ENCODE results near the gene PTGS2. TPM values are rescaled to one million over a fixed set of nuclear protein-coding genes. Genes with fewer than 3 reads are reported as not detected.

The PTGS2 gene
- total RNA-seq, 2 experiments from 2014 or later = not detected

GRCh38 chr1:186662752-186663151 lies 17.5 kb downstream of the PTGS2 start:
- Histone ChIP-seq H3K9me3 (ENCODE audit: low read length) (no peaks in the 10 kb centered on the region), H3K4me3 (ENCODE audit: low read depth, low read length, poor library complexity, severe bottlenecking) (no peak overlapping the region), H2AFZ (ENCODE audit: low read length) (no peak overlapping the region), H3K9me2 (ENCODE audit: insufficient read depth, low read length) (no peaks in the 10 kb centered on the region), H3K4me1 (ENCODE audit: insufficient read depth, low read length, poor library complexity, severe bottlenecking) (no peaks in the 10 kb centered on the region), H4K20me1 (ENCODE audit: insufficient read depth, low read length) (no peaks in the 10 kb centered on the region), H3K27ac (ENCODE audit: low read depth, low read length, poor library complexity, severe bottlenecking) (no peak overlapping the region), H3K79me2 (ENCODE audit: insufficient read depth, low read depth, low read length) (no peaks in the 10 kb centered on the region), H3K4me2 (ENCODE audit: low read length) (no peak overlapping the region), H3K36me3 (ENCODE audit: insufficient read depth, low read length) (no peaks in the 10 kb centered on the region)
- intact Hi-C loops (cut with micrococcal nuclease; ENCODE audit: unreplicated experiment) = no loop called here
- POLR2A ChIA-PET = interaction anchor here (0.6 kb wide), 2 partner anchors 377 to 693 kb away, joined by 3 read pairs; no protein-coding TSS in a partner anchor
- BruUV-seq (replicated peaks) = no TSS peak
- no peak for TF ChIP-seq EZH2phosphoT487 (IDR thresholded peaks at IDR 0.05; ENCODE audit: borderline replicate concordance, low read depth, low read length)
- TF ChIP-seq, protein P1, sequence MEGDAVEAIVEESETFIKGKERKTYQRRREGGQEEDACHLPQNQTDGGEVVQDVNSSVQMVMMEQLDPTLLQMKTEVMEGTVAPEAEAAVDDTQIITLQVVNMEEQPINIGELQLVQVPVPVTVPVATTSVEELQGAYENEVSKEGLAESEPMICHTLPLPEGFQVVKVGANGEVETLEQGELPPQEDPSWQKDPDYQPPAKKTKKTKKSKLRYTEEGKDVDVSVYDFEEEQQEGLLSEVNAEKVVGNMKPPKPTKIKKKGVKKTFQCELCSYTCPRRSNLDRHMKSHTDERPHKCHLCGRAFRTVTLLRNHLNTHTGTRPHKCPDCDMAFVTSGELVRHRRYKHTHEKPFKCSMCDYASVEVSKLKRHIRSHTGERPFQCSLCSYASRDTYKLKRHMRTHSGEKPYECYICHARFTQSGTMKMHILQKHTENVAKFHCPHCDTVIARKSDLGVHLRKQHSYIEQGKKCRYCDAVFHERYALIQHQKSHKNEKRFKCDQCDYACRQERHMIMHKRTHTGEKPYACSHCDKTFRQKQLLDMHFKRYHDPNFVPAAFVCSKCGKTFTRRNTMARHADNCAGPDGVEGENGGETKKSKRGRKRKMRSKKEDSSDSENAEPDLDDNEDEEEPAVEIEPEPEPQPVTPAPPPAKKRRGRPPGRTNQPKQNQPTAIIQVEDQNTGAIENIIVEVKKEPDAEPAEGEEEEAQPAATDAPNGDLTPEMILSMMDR (conservative IDR thresholded peaks at IDR 0.05; ENCODE audit: low read length) = no peak
- CTCF ChIA-PET (ENCODE audit: unreplicated experiment) = no interaction called here
- no peak for DNase-seq (ENCODE audit: low spot score)

GRCh38 chr1:186659890-186660341 lies 20.3 kb downstream of the PTGS2 start:
- H3K4me2 ChIP-seq (ENCODE audit: low read length) = no peak overlapping the region
- no peak overlapping the region for H3K27ac ChIP-seq (ENCODE audit: low read depth, low read length, poor library complexity, severe bottlenecking)
- no peaks in the 10 kb centered on the region for H3K9me2 ChIP-seq (ENCODE audit: insufficient read depth, low read length)
- H3K4me1 ChIP-seq (ENCODE audit: insufficient read depth, low read length, poor library complexity, severe bottlenecking) = no peaks in the 10 kb centered on the region
- no peaks in the 10 kb centered on the region for H4K20me1 ChIP-seq (ENCODE audit: insufficient read depth, low read length)
- intact Hi-C loops (cut with micrococcal nuclease; ENCODE audit: unreplicated experiment) = no loop called here
- ChIA-PET POLR2A (interaction anchor here (0.6 kb wide), 1 partner anchor 29 kb away, joined by 3 read pairs; no protein-coding TSS in a partner anchor), CTCF (ENCODE audit: unreplicated experiment) (no interaction called here)
- no peak for TF ChIP-seq EZH2phosphoT487 (IDR thresholded peaks at IDR 0.05; ENCODE audit: borderline replicate concordance, low read depth, low read length)
- TF ChIP-seq, protein P1 (conservative IDR thresholded peaks at IDR 0.05; ENCODE audit: low read length) = no peak
- no peak for DNase-seq (ENCODE audit: low spot score)
- BruUV-seq (replicated peaks) = no TSS peak
- no peaks in the 10 kb centered on the region for H3K79me2 ChIP-seq (ENCODE audit: insufficient read depth, low read depth, low read length)
- H3K4me3 ChIP-seq (ENCODE audit: low read depth, low read length, poor library complexity, severe bottlenecking) = no peak overlapping the region
- no peak overlapping the region for H2AFZ ChIP-seq (ENCODE audit: low read length)
- H3K36me3 ChIP-seq (ENCODE audit: insufficient read depth, low read length) = no peaks in the 10 kb centered on the region
- no peaks in the 10 kb centered on the region for H3K9me3 ChIP-seq (ENCODE audit: low read length)

DNA sequence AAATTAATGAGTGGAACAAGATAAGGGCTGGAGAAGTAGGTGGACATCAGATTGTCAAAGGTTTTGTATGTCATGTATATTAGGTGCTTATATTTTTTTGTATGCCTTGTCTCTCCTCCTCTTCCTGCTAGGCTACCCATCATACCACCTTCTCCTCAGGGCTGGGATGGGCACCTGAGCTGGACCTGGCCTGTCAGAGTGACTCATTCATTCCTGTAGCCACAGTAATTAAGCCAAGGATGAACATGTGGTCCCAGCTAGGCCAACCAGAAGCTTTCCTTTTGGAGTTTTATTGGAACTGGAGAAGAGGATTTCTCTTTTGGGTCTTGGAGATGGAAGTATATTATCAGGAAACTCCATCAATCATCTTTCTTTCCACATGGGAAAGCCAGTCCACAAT lies 21.2 kb downstream of the PTGS2 start:
- no TSS peak for BruUV-seq (replicated peaks)
- Histone ChIP-seq H2AFZ (ENCODE audit: low read length) (no peak overlapping the region), H3K9me2 (ENCODE audit: insufficient read depth, low read length) (no peaks in the 10 kb centered on the region), H3K4me2 (ENCODE audit: low read length) (no peak overlapping the region), H3K4me1 (ENCODE audit: insufficient read depth, low read length, poor library complexity, severe bottlenecking) (no peaks in the 10 kb centered on the region), H3K79me2 (ENCODE audit: insufficient read depth, low read depth, low read length) (no peaks in the 10 kb centered on the region), H3K9me3 (ENCODE audit: low read length) (no peaks in the 10 kb centered on the region), H3K4me3 (ENCODE audit: low read depth, low read length, poor library complexity, severe bottlenecking) (no peak overlapping the region), H3K36me3 (ENCODE audit: insufficient read depth, low read length) (no peaks in the 10 kb centered on the region), H4K20me1 (ENCODE audit: insufficient read depth, low read length) (no peaks in the 10 kb centered on the region), H3K27ac (ENCODE audit: low read depth, low read length, poor library complexity, severe bottlenecking) (no peak overlapping the region)
- intact Hi-C loops (cut with micrococcal nuclease; ENCODE audit: unreplicated experiment) = no loop called here
- ChIA-PET CTCF (ENCODE audit: unreplicated experiment) (no interaction called here), POLR2A (interaction anchor here (0.6 kb wide), 1 partner anchor 28 kb away, joined by 3 read pairs; no protein-coding TSS in a partner anchor)
- TF ChIP-seq EZH2phosphoT487 (IDR thresholded peaks at IDR 0.05; ENCODE audit: borderline replicate concordance, low read depth, low read length) = no peak
- TF ChIP-seq, protein P1 (conservative IDR thresholded peaks at IDR 0.05; ENCODE audit: low read length) = no peak
- no peak for DNase-seq (ENCODE audit: low spot score)
